A673 (cell line): ENCODE measurements around the gene DYNAP. TPM values are rescaled to one million over a fixed set of nuclear protein-coding genes. Genes with fewer than 3 reads are reported as not detected.

Experiments
- BruUV-seq: library from RNA; stranded (reverse); fragments of 400-500 nt; replicated peaks from 2 replicates; lab custom pipeline; 2021; lab: Mats Ljungman, UMichigan
- CTCF ChIA-PET: fragments of 300-600 bp; sonication (Branson Sonifier 250); formaldehyde crosslinking; loops from one replicate; lab custom pipeline; 2022; ENCODE audit warnings: antibody characterized with exemption; lab: Charles Lee
- POLR2A ChIA-PET: fragments of 300-600 bp; sonication (Branson Sonifier 250); formaldehyde crosslinking; loops from one replicate; lab custom pipeline; 2022; ENCODE audit warnings: antibody characterized with exemption; ENCODE audit not compliant: low non-redundant PET; lab: Charles Lee
- DNase-seq: peaks from one replicate; pipeline ENCODE4 v3.0.0-alpha.2; 2015; ENCODE audit warnings: low spot score
- H3K27ac ChIP-seq: fragments of 200-600 bp; sonication (generic); 2 replicates; pipeline ENCODE4 v1.5.1; 2016; ENCODE audit warnings: mixed run types, low read depth, mild to moderate bottlenecking, mixed read lengths, antibody characterized with exemption, low read length; ENCODE audit not compliant: poor library complexity, severe bottlenecking
- H3K27me3 ChIP-seq: fragments of 200-600 bp; sonication (generic); replicated peaks from 2 replicates; pipeline ENCODE4 v1.6.1; 2017; ENCODE audit warnings: mixed run types, low read depth, mild to moderate bottlenecking, mixed read lengths, antibody characterized with exemption, low read length; ENCODE audit not compliant: insufficient read depth, poor library complexity
- H3K36me3 ChIP-seq: fragments of 200-600 bp; sonication (generic); 2 replicates; pipeline ENCODE4 v1.6.1; 2016; ENCODE audit warnings: mixed run types, mild to moderate bottlenecking, mixed read lengths, antibody characterized with exemption, low read length; ENCODE audit not compliant: insufficient read depth, poor library complexity, severe bottlenecking
- H3K4me1 ChIP-seq: fragments of 200-600 bp; sonication (generic); 2 replicates; pipeline ENCODE4 v1.6.1; 2017; ENCODE audit warnings: mixed run types, mild to moderate bottlenecking, mixed read lengths, antibody characterized with exemption, low read length; ENCODE audit not compliant: insufficient read depth, poor library complexity, severe bottlenecking
- H3K4me3 ChIP-seq: fragments of 200-600 bp; sonication (generic); 2 replicates; pipeline ENCODE4 v1.5.1; 2016; ENCODE audit warnings: low read depth, mixed run types, mild to moderate bottlenecking, mixed read lengths, low read length; ENCODE audit not compliant: poor library complexity, severe bottlenecking
- H3K9me3 ChIP-seq: fragments of 200-600 bp; sonication (generic); 2 replicates; pipeline ENCODE4 v1.6.1; 2016; ENCODE audit warnings: mixed run types, low read depth, mild to moderate bottlenecking, mixed read lengths, antibody characterized with exemption, low read length; ENCODE audit not compliant: poor library complexity, severe bottlenecking
- EZH2 ChIP-seq: fragments of 200-600 bp; sonication (generic); IDR thresholded peaks from 2 replicates; pipeline ENCODE4 v1.6.1; 2017; ENCODE audit warnings: borderline replicate concordance, low read depth, mild to moderate bottlenecking, mixed read lengths, antibody characterized with exemption, low read length; ENCODE audit not compliant: poor library complexity, severe bottlenecking
- intact Hi-C: fragments of 100-400 bp; cut with micrococcal nuclease; formaldehyde crosslinking; loops from one replicate; pipeline ENCODE4 v1.10.0; 2022; ENCODE audit not compliant: unreplicated experiment
- total RNA-seq: library from RNA; stranded (reverse); gene quantifications from 2 replicates; pipeline ENCODE4 v1.2.3, GENCODE V29; 2021
- TF ChIP-seq, protein P1 (sequence below): fragments of 300-800, 200-600 bp; sonication (generic); conservative IDR thresholded peaks from 2 replicates; pipeline ENCODE4 v1.5.1; 2017; ENCODE audit warnings: low read depth, mild to moderate bottlenecking, antibody characterized with exemption, low read length, moderate library complexity, mixed read lengths

Gene DYNAP
- total RNA-seq, 1 experiment from 2014 or later, result not detected

DNA sequence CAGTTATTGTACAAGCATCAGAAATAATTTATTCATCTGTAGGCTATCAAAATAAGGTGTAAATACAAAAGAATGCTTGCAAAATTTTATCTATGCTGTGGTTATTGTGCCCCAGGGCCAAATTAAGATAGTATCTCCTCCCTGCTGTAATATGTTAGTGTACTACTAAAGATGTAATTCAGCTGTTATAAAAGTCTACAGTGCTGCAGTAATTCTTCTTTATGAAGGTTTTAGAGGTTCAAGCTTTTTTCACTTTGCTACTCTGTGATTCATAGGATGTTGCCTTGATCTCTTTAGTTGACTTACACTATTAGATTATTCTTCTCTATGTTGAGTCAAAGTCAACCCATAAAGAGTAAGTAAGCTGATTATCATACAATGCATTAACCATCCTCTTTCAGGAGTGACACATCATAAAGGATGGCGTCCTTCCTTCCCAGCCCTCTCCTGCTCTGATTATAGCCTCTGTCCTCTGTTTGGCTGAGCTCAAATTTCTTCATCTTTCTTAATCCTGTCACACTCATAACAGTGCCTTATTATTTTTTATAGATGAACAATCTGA lies 29.3 kb upstream of the DYNAP start:
- TF ChIP-seq, protein P1, sequence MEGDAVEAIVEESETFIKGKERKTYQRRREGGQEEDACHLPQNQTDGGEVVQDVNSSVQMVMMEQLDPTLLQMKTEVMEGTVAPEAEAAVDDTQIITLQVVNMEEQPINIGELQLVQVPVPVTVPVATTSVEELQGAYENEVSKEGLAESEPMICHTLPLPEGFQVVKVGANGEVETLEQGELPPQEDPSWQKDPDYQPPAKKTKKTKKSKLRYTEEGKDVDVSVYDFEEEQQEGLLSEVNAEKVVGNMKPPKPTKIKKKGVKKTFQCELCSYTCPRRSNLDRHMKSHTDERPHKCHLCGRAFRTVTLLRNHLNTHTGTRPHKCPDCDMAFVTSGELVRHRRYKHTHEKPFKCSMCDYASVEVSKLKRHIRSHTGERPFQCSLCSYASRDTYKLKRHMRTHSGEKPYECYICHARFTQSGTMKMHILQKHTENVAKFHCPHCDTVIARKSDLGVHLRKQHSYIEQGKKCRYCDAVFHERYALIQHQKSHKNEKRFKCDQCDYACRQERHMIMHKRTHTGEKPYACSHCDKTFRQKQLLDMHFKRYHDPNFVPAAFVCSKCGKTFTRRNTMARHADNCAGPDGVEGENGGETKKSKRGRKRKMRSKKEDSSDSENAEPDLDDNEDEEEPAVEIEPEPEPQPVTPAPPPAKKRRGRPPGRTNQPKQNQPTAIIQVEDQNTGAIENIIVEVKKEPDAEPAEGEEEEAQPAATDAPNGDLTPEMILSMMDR, result no peak
- TF ChIP-seq EZH2, result no peak
- ChIA-PET POLR2A (no interaction called here), CTCF (no interaction called here)
- H3K4me3 ChIP-seq, result no peak overlapping the region
- BruUV-seq, result no TSS peak
- no peak for DNase-seq
- no peaks in the 10 kb centered on the region for H3K4me1 ChIP-seq
- peaks cover 5% of the 10 kb centered on the region for H3K27me3 ChIP-seq
- H3K27ac ChIP-seq, result no peak overlapping the region
- H3K9me3 ChIP-seq, result no peaks in the 10 kb centered on the region
- no peaks in the 10 kb centered on the region for H3K36me3 ChIP-seq
- intact Hi-C loops, result loop anchor here (5.0 to 10.0 kb wide), 2 partner anchors 63 to 421 kb away; no protein-coding TSS in a partner anchor

DNA sequence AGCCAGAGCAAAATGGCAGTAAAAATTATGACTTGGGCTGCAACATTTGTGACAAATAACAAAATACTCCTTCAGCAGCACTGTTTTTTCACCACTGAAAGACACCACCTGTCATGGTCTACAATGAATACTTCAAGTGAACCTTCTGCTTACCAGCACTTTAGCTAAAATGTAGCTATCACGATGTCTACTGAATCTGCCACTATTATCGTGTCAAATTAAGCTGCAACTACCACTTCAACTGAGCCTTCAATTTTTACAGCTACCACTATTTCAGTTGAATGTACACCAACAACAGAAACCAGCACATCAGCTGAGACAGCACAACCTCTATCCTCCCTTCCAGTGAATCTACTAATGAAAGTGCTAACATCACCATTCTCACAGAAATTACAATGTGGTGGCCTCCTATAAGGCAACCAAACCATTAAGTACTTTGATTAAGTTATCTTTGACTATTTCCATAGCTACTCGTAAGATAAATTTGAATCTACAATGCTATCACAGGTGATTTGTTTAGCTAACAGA lies 10.8 kb upstream of the DYNAP start:
- Histone ChIP-seq H3K4me3 (no peak overlapping the region), H3K4me1 (no peaks in the 10 kb centered on the region), H3K27ac (no peak overlapping the region), H3K27me3 (peaks cover 13% of the 10 kb centered on the region), H3K9me3 (no peaks in the 10 kb centered on the region), H3K36me3 (no peaks in the 10 kb centered on the region)
- BruUV-seq, result no TSS peak
- no peak for DNase-seq
- POLR2A ChIA-PET, result no interaction called here
- no peak for TF ChIP-seq EZH2
- TF ChIP-seq, protein P1, result no peak
- intact Hi-C loops, result no loop called here
- CTCF ChIA-PET, result no interaction called here

DNA sequence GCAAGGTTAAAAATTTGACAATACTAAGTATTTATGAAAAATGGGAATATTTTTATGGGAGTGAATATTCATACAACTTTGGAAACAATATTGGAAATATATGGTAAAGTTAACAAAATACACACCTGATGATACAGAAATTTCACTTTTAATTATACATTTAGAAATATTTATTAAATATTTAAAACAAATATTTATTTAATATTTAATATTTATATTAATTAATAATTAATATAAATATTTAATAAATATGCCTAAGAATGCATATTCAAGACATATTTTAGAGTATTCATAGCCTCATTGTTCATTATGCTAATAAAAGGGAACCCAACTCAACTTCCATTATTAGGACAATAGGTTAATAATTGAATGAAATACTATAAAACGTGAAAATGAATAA lies 7.0 kb upstream of the DYNAP start:
- TF ChIP-seq, protein P1, result no peak
- TF ChIP-seq EZH2, result no peak
- Histone ChIP-seq H3K36me3 (no peaks in the 10 kb centered on the region), H3K4me3 (no peak overlapping the region), H3K4me1 (no peaks in the 10 kb centered on the region), H3K27me3 (peaks cover 26% of the 10 kb centered on the region), H3K9me3 (no peaks in the 10 kb centered on the region), H3K27ac (no peak overlapping the region)
- intact Hi-C loops, result no loop called here
- CTCF ChIA-PET, result no interaction called here
- no TSS peak for BruUV-seq
- DNase-seq, result no peak
- POLR2A ChIA-PET, result no interaction called here
